SK-N-SH (cell line): ENCODE results near the gene DBNDD2. TPM values are rescaled to one million over a fixed set of nuclear protein-coding genes. Genes with fewer than 3 reads are reported as not detected.

ENCODE experiments used
- CTCF ChIA-PET: fragments of 300-600, 350-600 bp; formaldehyde crosslinking; extraction: SDS; loops from one replicate; lab custom pipeline; 2021; lab: Yijun Ruan, JAX
- POLR2A ChIA-PET: fragments of 350-600 bp; sonication (Branson Sonifier 250); formaldehyde crosslinking; extraction: SDS; loops from one replicate; lab custom pipeline; 2020; ENCODE audit warnings: antibody characterized with exemption, inconsistent platforms; lab: Yijun Ruan, JAX
- DNase-seq: peaks from one replicate; pipeline ENCODE4 v3.0.0; 2012
- H2AFZ ChIP-seq: fragments of 200-600 bp; sonication (generic); 2 replicates; pipeline ENCODE4 v1.8.1; 2016; ENCODE audit warnings: antibody characterized with exemption, mild to moderate bottlenecking, low read depth
- H3F3A ChIP-seq: fragments of 200-600 bp; sonication (generic); replicated peaks from 2 replicates; pipeline ENCODE3; 2016; ENCODE audit warnings: antibody characterized with exemption, mild to moderate bottlenecking; ENCODE audit not compliant: insufficient read depth
- H3K27ac ChIP-seq, 2 experiments: fragments of 200-500 bp in 1 of 2; fragments of 200-600 bp in 1 of 2; sonication (Bioruptor generic) in 1 of 2; sonication (generic), shearing (Covaris generic) in 1 of 2; 2 replicates each; pipeline versions ENCODE4 v1.5.1 to v1.6.1; 2014 to 2016; ENCODE audit warnings: low read depth in 2 of 2, inconsistent platforms in 1 of 2, low read length in 1 of 2, mild to moderate bottlenecking in 1 of 2, mixed read lengths in 1 of 2
- H3K27me3 ChIP-seq: fragments of 200-600 bp; sonication (generic), shearing (Covaris generic); 2 replicates; pipeline ENCODE4 v1.6.1; 2016; ENCODE audit warnings: mixed run types; ENCODE audit not compliant: insufficient read depth
- H3K36me3 ChIP-seq, 2 experiments: fragments of 200-500 bp in 1 of 2; fragments of 200-600 bp in 1 of 2; sonication (Bioruptor generic) in 1 of 2; sonication (generic) in 1 of 2; replicated peaks in 1 of 2; 2 replicates each; pipeline versions ENCODE3 to v1.5.1; 2014 to 2016; ENCODE audit warnings: low read length in 1 of 2, mild to moderate bottlenecking in 1 of 2; ENCODE audit not compliant: insufficient read depth in 2 of 2, control insufficient read depth in 1 of 2
- H3K4me1 ChIP-seq, 2 experiments: fragments of 200-500 bp in 1 of 2; fragments of 200-600 bp in 1 of 2; sonication (Bioruptor generic) in 1 of 2; sonication (generic), shearing (Covaris generic) in 1 of 2; 2 replicates each; pipeline versions ENCODE4 v1.5.1 to v1.6.1; 2014 to 2016; ENCODE audit warnings: low read depth in 1 of 2, low read length in 1 of 2, mixed run types in 1 of 2; ENCODE audit not compliant: insufficient read depth in 2 of 2, control insufficient read depth in 1 of 2
- H3K4me2 ChIP-seq: fragments of 200-600 bp; sonication (generic), shearing (Covaris generic); 2 replicates; pipeline ENCODE4 v1.6.1; 2017; ENCODE audit warnings: mixed run types
- H3K4me3 ChIP-seq, 2 experiments: fragments of 200-500 bp in 1 of 2; fragments of 200-600 bp in 1 of 2; sonication (Bioruptor generic) in 1 of 2; sonication (generic), shearing (Covaris generic) in 1 of 2; 2 replicates each; pipeline versions ENCODE4 v1.5.1 to v1.8.1; 2014 to 2016; ENCODE audit warnings: low read depth in 2 of 2, inconsistent platforms in 1 of 2, low read length in 1 of 2, mild to moderate bottlenecking in 1 of 2, mixed read lengths in 1 of 2, moderate library complexity in 1 of 2
- H3K79me2 ChIP-seq: fragments of 200-600 bp; sonication (generic); 2 replicates; pipeline ENCODE4 v1.8.1; 2017; ENCODE audit warnings: mild to moderate bottlenecking; ENCODE audit not compliant: insufficient read depth
- H3K9ac ChIP-seq: fragments of 200-600 bp; sonication (generic); 2 replicates; pipeline ENCODE4 v1.6.1; 2017; ENCODE audit warnings: mixed run types
- H3K9me2 ChIP-seq: fragments of 200-600 bp; sonication (generic); 2 replicates; pipeline ENCODE4 v1.6.1; 2017; ENCODE audit warnings: mixed run types
- H3K9me3 ChIP-seq: fragments of 200-600 bp; sonication (generic); 2 replicates; pipeline ENCODE4 v1.6.1; 2017; ENCODE audit warnings: mixed run types, mild to moderate bottlenecking, moderate library complexity
- H4K20me1 ChIP-seq: fragments of 200-600 bp; sonication (generic); 2 replicates; pipeline ENCODE4 v1.6.1; 2017; ENCODE audit warnings: mild to moderate bottlenecking, mixed run types; ENCODE audit not compliant: insufficient read depth
- CHD2 ChIP-seq: fragments of 150-350 bp; IDR thresholded peaks from 2 replicates; pipeline ENCODE4 v1.6.1; 2018; ENCODE audit warnings: low read length; ENCODE audit not compliant: partially characterized antibody
- ELF1 ChIP-seq: IDR thresholded peaks from 2 replicates; pipeline ENCODE4 v1.4.0; 2012
- FOSL2 ChIP-seq: IDR thresholded peaks from 2 replicates; pipeline ENCODE4 v1.4.0; 2012; ENCODE audit warnings: low read depth, mild to moderate bottlenecking, moderate library complexity, borderline replicate concordance
- GATA2 ChIP-seq: sonication (generic); formaldehyde crosslinking; IDR thresholded peaks from 2 replicates; pipeline ENCODE4 v1.5.0; 2020; ENCODE audit warnings: mild to moderate bottlenecking, missing genetic modification reagents
- MAX ChIP-seq: IDR thresholded peaks from 2 replicates; pipeline ENCODE4 v1.4.0; 2012; ENCODE audit warnings: low read depth
- MEF2A ChIP-seq: IDR thresholded peaks from 2 replicates; pipeline ENCODE4 v1.4.0; 2012; ENCODE audit warnings: low read depth, borderline replicate concordance
- MXI1 ChIP-seq: IDR thresholded peaks from 2 replicates; pipeline ENCODE4 v1.6.1; 2012; ENCODE audit warnings: mild to moderate bottlenecking, low read depth, low read length, improper control_type of control experiment
- NFIC ChIP-seq: IDR thresholded peaks from 2 replicates; pipeline ENCODE4 v1.4.0; 2012; ENCODE audit warnings: borderline replicate concordance
- NRF1 ChIP-seq: IDR thresholded peaks from 2 replicates; pipeline ENCODE4 v1.6.1; 2012; ENCODE audit warnings: low read depth, mild to moderate bottlenecking, low read length
- PBX3 ChIP-seq: IDR thresholded peaks from 2 replicates; pipeline ENCODE4; 2012
- RXRA ChIP-seq: IDR thresholded peaks from 2 replicates; pipeline ENCODE4 v1.4.0; 2012; ENCODE audit warnings: low read depth, mild to moderate bottlenecking, borderline replicate concordance
- SIN3A ChIP-seq: IDR thresholded peaks from 2 replicates; pipeline ENCODE4 v1.6.1; 2012; ENCODE audit warnings: low read depth, mild to moderate bottlenecking, low read length, moderate library complexity, borderline replicate concordance
- SMC3 ChIP-seq: IDR thresholded peaks from 2 replicates; pipeline ENCODE4 v1.6.1; 2012; ENCODE audit warnings: low read depth, low read length, improper control_type of control experiment
- TAF1 ChIP-seq: IDR thresholded peaks from 2 replicates; pipeline ENCODE4 v1.6.1; 2012; ENCODE audit warnings: low read depth, mild to moderate bottlenecking, low read length, moderate library complexity, borderline replicate concordance
- TCF12 ChIP-seq: IDR thresholded peaks from 2 replicates; pipeline ENCODE4 v1.4.0; 2012
- TEAD4 ChIP-seq: IDR thresholded peaks from 2 replicates; pipeline ENCODE4 v1.4.0; 2012; ENCODE audit warnings: mild to moderate bottlenecking, borderline replicate concordance; ENCODE audit not compliant: insufficient read depth
- USF2 ChIP-seq: fragments of 150-350 bp; IDR thresholded peaks from 2 replicates; pipeline ENCODE4 v1.6.1; 2017; ENCODE audit warnings: antibody characterized with exemption, low read length, low read depth, borderline replicate concordance
- WGBS: methylation state at CpG from one replicate; pipeline ENCODE4 v1.1.6; 2017; ENCODE audit warnings: low lambda C conversion rate; 5-methylcytosine and 5-hydroxymethylcytosine counted together
- polyA plus RNA-seq, 3 experiments: library from polyadenylated mRNA; depleted of rRNA; stranded (reverse); fragments of >200 nt; gene quantifications; 2 replicates each; pipeline ENCODE4 v1.2.3, GENCODE V29; 2012
- TF ChIP-seq, protein P1 (sequence below): IDR thresholded peaks from 2 replicates; pipeline ENCODE4 v1.4.0; 2012; ENCODE audit warnings: low read depth, borderline replicate concordance

Gene DBNDD2
- polyA plus RNA-seq, 1 of the 3 experiments (the other 2 are of a cell fraction) = 22.4 TPM

DNA sequence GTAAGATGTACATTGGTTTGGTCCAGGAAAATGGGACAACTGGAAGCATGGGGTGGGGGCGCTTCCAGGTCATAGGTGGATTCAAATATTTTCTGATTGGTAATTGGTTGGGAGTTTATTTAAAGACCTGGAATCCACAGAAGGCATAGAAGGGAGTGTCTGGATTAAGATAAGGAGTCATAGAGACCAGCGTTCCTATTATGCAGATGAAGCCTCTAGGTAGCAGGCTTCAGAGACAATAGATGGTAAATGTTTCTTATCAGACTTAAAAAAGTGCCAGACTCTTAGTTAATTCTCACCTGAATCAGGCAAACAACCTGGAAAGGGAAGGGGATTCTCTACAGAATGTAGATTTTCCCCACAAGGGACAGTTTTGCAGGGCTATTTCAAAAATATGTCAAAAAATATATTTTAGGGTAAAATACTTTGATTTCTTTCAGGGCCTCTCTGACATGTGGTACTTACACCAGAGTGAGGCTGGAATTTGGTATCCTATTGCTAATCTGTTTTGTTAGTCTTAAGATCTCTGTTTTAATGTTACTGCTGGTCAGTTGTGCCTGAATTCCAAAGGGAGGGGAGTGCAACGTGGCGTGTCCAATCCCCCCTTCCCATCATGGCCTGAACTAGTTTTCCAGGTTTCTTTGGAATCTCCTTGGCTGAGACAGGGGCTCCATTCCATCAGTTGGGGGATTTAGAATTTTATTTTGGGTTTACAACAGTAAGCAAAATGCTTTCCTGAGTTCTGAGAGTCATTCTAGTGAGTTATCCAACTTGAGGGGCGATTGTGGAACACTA is 33.0 kb downstream of the DBNDD2 start:
- Histone ChIP-seq H3K4me1 (no peaks in the 10 kb centered on the region; a peak in 2 of 4 replicates), H3K36me3 (no peaks in the 10 kb centered on the region), H3K9me3 (no peaks in the 10 kb centered on the region), H4K20me1 (no peaks in the 10 kb centered on the region), H3K79me2 (no peaks in the 10 kb centered on the region), H3K27me3 (peaks cover 13% of the 10 kb centered on the region; the same call in 1 of the 2 replicates), H3K9ac (no peak overlapping the region), H3K4me3 (no peak overlapping the region), H2AFZ (no peak overlapping the region), H3F3A (no peaks in the 10 kb centered on the region), H3K9me2 (no peaks in the 10 kb centered on the region), H3K27ac (no peak overlapping the region), H3K4me2 (no peak overlapping the region)
- no peak for DNase-seq
- POLR2A ChIA-PET = no interaction called here
- 62% methylated on average over 5 of the region's 5 CpGs for WGBS
- CTCF ChIA-PET = interaction anchor here (1.8 to 2.3 kb wide), 2 partner anchors 121 to 123 kb away, joined by 7 to 9 read pairs; no protein-coding TSS in a partner anchor
- TF ChIP-seq ELF1 (no peak), MEF2A (no peak), RXRA (no peak), NFIC (no peak), SIN3A (no peak), USF2 (no peak), MXI1 (no peak), CHD2 (no peak), FOSL2 (no peak), TAF1 (no peak), MAX (no peak), NRF1 (no peak), GATA2 (no peak), TCF12 (no peak), PBX3 (no peak), TEAD4 (no peak), SMC3 (no peak)
- TF ChIP-seq, protein P1, sequence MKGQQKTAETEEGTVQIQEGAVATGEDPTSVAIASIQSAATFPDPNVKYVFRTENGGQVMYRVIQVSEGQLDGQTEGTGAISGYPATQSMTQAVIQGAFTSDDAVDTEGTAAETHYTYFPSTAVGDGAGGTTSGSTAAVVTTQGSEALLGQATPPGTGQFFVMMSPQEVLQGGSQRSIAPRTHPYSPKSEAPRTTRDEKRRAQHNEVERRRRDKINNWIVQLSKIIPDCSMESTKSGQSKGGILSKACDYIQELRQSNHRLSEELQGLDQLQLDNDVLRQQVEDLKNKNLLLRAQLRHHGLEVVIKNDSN = no peak
- TF ChIP-seq, all 33 proteins: peak for 0
